ENCODE measurements around the gene UCK2. TPM values are rescaled to one million over a fixed set of nuclear protein-coding genes. Genes with fewer than 3 reads are reported as not detected.

Gene UCK2
- total RNA-seq, 1 experiment from 2014 or later = 59.9 TPM

DNA sequence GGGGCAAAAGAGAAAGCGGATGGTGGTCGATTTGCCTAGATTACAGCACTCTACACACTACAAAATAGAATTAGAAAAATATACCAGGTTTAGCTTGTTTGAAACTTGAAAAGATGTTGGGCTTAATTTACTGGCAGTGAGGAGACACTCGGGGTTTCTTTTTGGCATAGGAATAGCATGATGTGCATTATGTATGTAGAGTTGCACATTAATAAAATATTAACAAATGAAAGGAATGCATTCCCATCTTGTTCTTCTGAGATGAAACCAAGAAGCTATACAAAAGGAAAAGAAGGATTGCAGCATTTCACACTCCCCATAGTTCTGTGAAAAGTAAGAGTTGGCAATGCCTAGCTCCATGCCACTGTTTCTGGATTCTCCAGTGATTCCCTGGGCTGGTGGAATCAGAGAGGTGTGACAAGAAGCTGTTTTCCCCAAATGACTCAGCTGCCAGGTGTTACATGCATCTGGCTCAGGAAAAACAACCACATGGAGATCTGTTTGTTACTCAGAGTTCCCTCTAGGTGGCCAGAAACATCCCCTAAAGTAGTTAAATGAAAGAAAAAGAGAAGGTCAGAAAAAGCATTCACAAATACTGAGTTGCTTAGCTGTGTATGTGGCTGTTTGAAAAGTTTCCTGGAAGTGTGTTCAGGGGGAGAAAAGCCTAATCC is 115.6 kb downstream of the UCK2 start:
- intact Hi-C loops (cut with micrococcal nuclease; ENCODE audit: unreplicated experiment) = no loop called here
- Histone ChIP-seq H2AFZ (no peak overlapping the region), H3K4me3 (no peak overlapping the region), H3K4me2 (no peak overlapping the region), H3K27ac (no peak overlapping the region), H4K20me1 (ENCODE audit: insufficient read depth) (no peaks in the 10 kb centered on the region), H3K9me3 (ENCODE audit: insufficient read depth, low read depth) (no peaks in the 10 kb centered on the region), H3F3A (ENCODE audit: insufficient read depth, low read depth) (no peaks in the 10 kb centered on the region), H3K27me3 (ENCODE audit: insufficient read depth, low read depth) (peaks cover 71% of the 10 kb centered on the region), H3K36me3 (ENCODE audit: low read depth) (no peaks in the 10 kb centered on the region), H3K79me2 (ENCODE audit: low read depth) (no peaks in the 10 kb centered on the region), H3K4me1 (replicated peaks; ENCODE audit: insufficient read depth) (no peaks in the 10 kb centered on the region), H3K9me2 (ENCODE audit: insufficient read depth) (no peaks in the 10 kb centered on the region)
- BruUV-seq (replicated peaks) = no TSS peak
- ChIA-PET CTCF (no interaction called here), POLR2A (ENCODE audit: unreplicated experiment) (no interaction called here)
- TF ChIP-seq EZH2 (IDR thresholded peaks at IDR 0.05; ENCODE audit: low read depth) = no peak
- TF ChIP-seq, protein P1, sequence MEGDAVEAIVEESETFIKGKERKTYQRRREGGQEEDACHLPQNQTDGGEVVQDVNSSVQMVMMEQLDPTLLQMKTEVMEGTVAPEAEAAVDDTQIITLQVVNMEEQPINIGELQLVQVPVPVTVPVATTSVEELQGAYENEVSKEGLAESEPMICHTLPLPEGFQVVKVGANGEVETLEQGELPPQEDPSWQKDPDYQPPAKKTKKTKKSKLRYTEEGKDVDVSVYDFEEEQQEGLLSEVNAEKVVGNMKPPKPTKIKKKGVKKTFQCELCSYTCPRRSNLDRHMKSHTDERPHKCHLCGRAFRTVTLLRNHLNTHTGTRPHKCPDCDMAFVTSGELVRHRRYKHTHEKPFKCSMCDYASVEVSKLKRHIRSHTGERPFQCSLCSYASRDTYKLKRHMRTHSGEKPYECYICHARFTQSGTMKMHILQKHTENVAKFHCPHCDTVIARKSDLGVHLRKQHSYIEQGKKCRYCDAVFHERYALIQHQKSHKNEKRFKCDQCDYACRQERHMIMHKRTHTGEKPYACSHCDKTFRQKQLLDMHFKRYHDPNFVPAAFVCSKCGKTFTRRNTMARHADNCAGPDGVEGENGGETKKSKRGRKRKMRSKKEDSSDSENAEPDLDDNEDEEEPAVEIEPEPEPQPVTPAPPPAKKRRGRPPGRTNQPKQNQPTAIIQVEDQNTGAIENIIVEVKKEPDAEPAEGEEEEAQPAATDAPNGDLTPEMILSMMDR (conservative IDR thresholded peaks at IDR 0.05) = no peak
- no peak for DNase-seq

DNA sequence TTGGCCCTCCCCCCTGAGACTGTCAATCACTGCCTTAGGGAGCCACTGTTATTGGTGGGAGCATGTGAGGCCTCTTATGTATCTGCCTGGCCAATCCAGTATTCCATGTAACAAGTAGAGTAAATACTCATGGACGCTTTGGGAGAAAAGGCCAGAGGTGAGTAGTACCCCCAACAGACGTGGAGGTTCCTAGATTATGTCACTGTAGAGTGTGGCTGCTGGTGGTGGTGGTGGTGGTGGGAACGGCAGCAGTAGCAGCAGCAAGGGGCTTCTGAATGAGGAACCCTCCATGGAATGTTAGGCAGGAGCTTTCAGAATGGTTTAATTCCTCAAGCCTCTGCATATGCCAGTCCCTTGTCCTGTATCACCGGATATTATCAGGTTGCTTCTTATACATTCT is 118.5 kb downstream of the UCK2 start:
- no peaks in the 10 kb centered on the region for H3K36me3 ChIP-seq (ENCODE audit: low read depth)
- H3K4me2 ChIP-seq = no peak overlapping the region
- POLR2A ChIA-PET (ENCODE audit: unreplicated experiment) = no interaction called here
- no TSS peak for BruUV-seq (replicated peaks)
- intact Hi-C loops (cut with micrococcal nuclease; ENCODE audit: unreplicated experiment) = no loop called here
- H3K4me3 ChIP-seq = no peak overlapping the region
- no peak for DNase-seq
- H2AFZ ChIP-seq = no peak overlapping the region
- H3K9me2 ChIP-seq (ENCODE audit: insufficient read depth) = no peaks in the 10 kb centered on the region
- no peaks in the 10 kb centered on the region for H4K20me1 ChIP-seq (ENCODE audit: insufficient read depth)
- H3K27me3 ChIP-seq (ENCODE audit: insufficient read depth, low read depth) = peaks cover 66% of the 10 kb centered on the region
- H3F3A ChIP-seq (ENCODE audit: insufficient read depth, low read depth) = no peaks in the 10 kb centered on the region
- TF ChIP-seq, protein P1 (conservative IDR thresholded peaks at IDR 0.05) = no peak
- TF ChIP-seq EZH2 (IDR thresholded peaks at IDR 0.05; ENCODE audit: low read depth) = no peak
- H3K79me2 ChIP-seq (ENCODE audit: low read depth) = no peaks in the 10 kb centered on the region
- H3K9me3 ChIP-seq (ENCODE audit: insufficient read depth, low read depth) = no peaks in the 10 kb centered on the region
- CTCF ChIA-PET = no interaction called here
- H3K4me1 ChIP-seq (replicated peaks; ENCODE audit: insufficient read depth) = no peaks in the 10 kb centered on the region
- no peak overlapping the region for H3K27ac ChIP-seq

DNA sequence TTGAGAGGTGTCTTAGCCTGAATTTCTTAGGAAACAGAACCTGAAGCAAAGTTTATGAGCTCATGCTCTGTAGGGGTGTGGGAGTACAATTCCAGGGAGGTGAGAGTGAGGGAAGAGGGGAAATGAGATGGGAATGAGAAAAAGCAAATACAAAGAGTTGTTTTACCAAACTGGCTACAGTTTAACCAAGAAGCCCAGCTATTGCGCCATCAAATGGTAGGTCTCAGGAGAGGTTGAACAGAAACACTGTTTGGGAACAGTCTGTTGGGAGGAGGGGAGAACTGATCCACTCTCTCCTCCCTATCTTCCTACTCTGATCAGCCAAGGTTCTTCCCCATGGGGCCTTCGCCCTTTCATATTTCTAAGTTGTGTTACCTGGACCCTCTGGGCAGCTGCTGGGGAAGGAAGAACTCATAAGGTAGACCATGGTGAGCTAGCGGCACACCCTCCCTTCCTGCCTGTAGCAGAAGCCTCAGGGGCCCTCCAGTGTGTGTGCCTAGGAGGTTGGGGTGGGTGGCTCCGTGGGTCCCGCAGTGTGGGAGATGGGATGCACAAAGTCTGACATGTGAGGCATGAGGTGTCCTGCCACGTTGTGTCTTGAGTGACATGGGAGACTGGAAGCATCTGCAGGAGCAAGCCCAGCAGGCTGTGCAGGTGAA is 120.5 kb downstream of the UCK2 start:
- Histone ChIP-seq H3K27me3 (ENCODE audit: insufficient read depth, low read depth) (peaks cover 53% of the 10 kb centered on the region), H3K27ac (no peak overlapping the region), H3K9me2 (ENCODE audit: insufficient read depth) (no peaks in the 10 kb centered on the region), H3F3A (ENCODE audit: insufficient read depth, low read depth) (no peaks in the 10 kb centered on the region), H4K20me1 (ENCODE audit: insufficient read depth) (no peaks in the 10 kb centered on the region), H3K79me2 (ENCODE audit: low read depth) (no peaks in the 10 kb centered on the region), H3K4me1 (replicated peaks; ENCODE audit: insufficient read depth) (no peaks in the 10 kb centered on the region), H3K36me3 (ENCODE audit: low read depth) (no peaks in the 10 kb centered on the region), H3K9me3 (ENCODE audit: insufficient read depth, low read depth) (no peaks in the 10 kb centered on the region), H2AFZ (no peak overlapping the region), H3K4me2 (no peak overlapping the region), H3K4me3 (no peak overlapping the region)
- BruUV-seq (replicated peaks) = no TSS peak
- ChIA-PET POLR2A (ENCODE audit: unreplicated experiment) (interaction anchor here (0.6 kb wide), 1 partner anchor 1984 kb away, joined by 6 read pairs; no protein-coding TSS in a partner anchor), CTCF (no interaction called here)
- intact Hi-C loops (cut with micrococcal nuclease; ENCODE audit: unreplicated experiment) = no loop called here
- no peak for DNase-seq
- TF ChIP-seq, protein P1 (conservative IDR thresholded peaks at IDR 0.05) = no peak
- TF ChIP-seq EZH2 (IDR thresholded peaks at IDR 0.05; ENCODE audit: low read depth) = no peak

Measured in PC-9 (cell line).